Loucy (cell line): ENCODE data around the gene PTPRN2.
"Not testable (repeated sequence)": the region's sequence is repeated elsewhere in the genome, so short reads cannot be mapped to it uniquely, and the experiment has no call there.

Experiments used
- H2AFZ ChIP-seq: fragments of 200-600 bp; sonication (generic); 2 replicates; pipeline ENCODE4 v1.6.0; 2016; ENCODE audit warnings: antibody characterized with exemption, mild to moderate bottlenecking, low read length, moderate library complexity
- H3F3A ChIP-seq: fragments of 200-600 bp; 2 replicates; pipeline ENCODE4 v1.6.0; 2016; ENCODE audit warnings: antibody characterized with exemption, low read depth, mild to moderate bottlenecking
- H3K27me3 ChIP-seq: fragments of 200-600 bp; sonication (generic); 2 replicates; pipeline ENCODE4 v1.6.1; 2014; ENCODE audit warnings: low read length, mild to moderate bottlenecking; ENCODE audit not compliant: insufficient read depth, poor library complexity, severe bottlenecking
- H3K36me3 ChIP-seq: fragments of 200-600 bp; sonication (generic); 2 replicates; pipeline ENCODE4 v1.6.1; 2016; ENCODE audit warnings: low read length; ENCODE audit not compliant: insufficient read depth
- H3K4me1 ChIP-seq: fragments of 200-600 bp; sonication (generic); 2 replicates; pipeline ENCODE4 v1.5.1; 2014; ENCODE audit warnings: low read length, mild to moderate bottlenecking; ENCODE audit not compliant: insufficient read depth, poor library complexity, severe bottlenecking
- H3K4me2 ChIP-seq: fragments of 200-600 bp; sonication (generic); 2 replicates; pipeline ENCODE4 v1.6.0; 2014; ENCODE audit warnings: antibody characterized with exemption, low read length, low read depth, mild to moderate bottlenecking; ENCODE audit not compliant: poor library complexity, severe bottlenecking
- H3K4me3 ChIP-seq: fragments of 200-600 bp; sonication (generic); 2 replicates; pipeline ENCODE4 v1.5.1; 2014; ENCODE audit warnings: low read length, mild to moderate bottlenecking, mixed read lengths; ENCODE audit not compliant: poor library complexity, severe bottlenecking
- H3K79me2 ChIP-seq: fragments of 200-600 bp; sonication (generic); 2 replicates; pipeline ENCODE4 v1.6.1; 2014; ENCODE audit warnings: low read length; ENCODE audit not compliant: insufficient read depth
- H3K9ac ChIP-seq: fragments of 200-600 bp; sonication (generic); 2 replicates; pipeline ENCODE4 v1.6.0; 2014; ENCODE audit warnings: mild to moderate bottlenecking, low read depth, low read length, moderate library complexity; ENCODE audit not compliant: poor library complexity, severe bottlenecking
- H3K9me2 ChIP-seq: fragments of 200-600 bp; sonication (generic); replicated peaks from 2 replicates; pipeline ENCODE4 v1.6.1; 2016; ENCODE audit warnings: low read depth, low read length, mixed read lengths
- H3K9me3 ChIP-seq: fragments of 200-600 bp; sonication (generic); 2 replicates; pipeline ENCODE4 v1.6.1; 2014; ENCODE audit warnings: mild to moderate bottlenecking, antibody characterized with exemption, low read length, low read depth; ENCODE audit not compliant: insufficient read depth
- H4K20me1 ChIP-seq: fragments of 200-600 bp; sonication (generic); 2 replicates; pipeline ENCODE4 v1.6.0; 2014; ENCODE audit warnings: antibody characterized with exemption, low read length, mild to moderate bottlenecking; ENCODE audit not compliant: insufficient read depth, poor library complexity, severe bottlenecking
- EZH2phosphoT487 ChIP-seq: fragments of 200-600 bp; IDR thresholded peaks from 2 replicates; pipeline ENCODE4 v1.6.1; 2018; ENCODE audit warnings: antibody characterized with exemption, mild to moderate bottlenecking, moderate library complexity, borderline replicate concordance
- TF ChIP-seq, protein P1 (sequence below): fragments of 200-600 bp; sonication (generic); conservative IDR thresholded peaks from 2 replicates; pipeline ENCODE4 v1.5.1; 2014; ENCODE audit warnings: mild to moderate bottlenecking, antibody characterized with exemption, low read length

PTPRN2 gene

DNA sequence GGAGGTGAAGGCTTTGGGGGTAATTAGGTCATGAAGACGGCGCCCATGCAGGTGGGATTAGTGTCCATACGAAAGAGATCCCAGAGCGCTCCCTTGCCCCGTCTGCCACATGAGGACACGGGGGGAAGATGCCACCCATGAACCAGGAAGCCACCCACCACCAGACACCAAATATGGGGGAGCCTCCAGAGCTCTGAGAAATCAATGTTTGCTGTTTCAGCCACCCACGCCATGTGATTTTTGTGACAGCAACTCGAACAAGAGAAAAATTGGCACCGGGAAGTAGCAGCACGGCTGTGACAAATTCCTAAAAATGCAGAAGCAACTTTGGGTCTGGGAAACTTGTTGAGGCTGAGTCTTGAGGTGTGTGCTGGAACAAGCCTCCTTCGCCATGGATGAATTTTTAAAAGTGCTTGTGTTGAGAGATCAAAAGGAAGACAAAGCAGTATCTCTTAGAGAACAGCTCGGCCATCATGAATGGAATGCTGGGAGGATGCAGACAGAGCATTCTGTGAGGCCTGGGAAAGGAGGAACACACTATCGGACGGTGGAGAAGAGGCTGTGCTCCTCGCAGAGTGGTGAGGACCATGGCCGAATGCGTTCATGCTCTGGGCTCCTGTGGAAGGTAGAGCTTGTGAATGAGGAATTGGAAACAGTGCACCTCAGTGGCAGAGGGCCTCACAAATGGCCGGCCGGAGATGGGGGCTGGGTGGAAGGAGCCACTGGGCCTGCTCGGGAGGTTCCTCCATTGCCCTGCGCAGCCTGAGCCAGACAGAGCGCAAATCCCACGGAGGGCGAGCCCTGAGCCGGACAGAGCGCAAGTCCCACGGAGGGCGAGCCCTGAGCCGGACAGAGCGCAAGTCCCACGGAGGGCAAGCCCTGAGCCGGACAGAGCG is 277.5 kb downstream of the PTPRN2 start:
- Histone ChIP-seq H3K4me2 (no peak overlapping the region), H3K4me3 (no peak overlapping the region), H3K9me3 (peaks cover 26% of the 10 kb centered on the region; the same call in 1 of the 2 replicates), H3F3A (no peaks in the 10 kb centered on the region), H4K20me1 (no peaks in the 10 kb centered on the region), H3K9me2 (no peaks in the 10 kb centered on the region), H3K9ac (no peak overlapping the region), H2AFZ (no peak overlapping the region), H3K79me2 (no peaks in the 10 kb centered on the region), H3K36me3 (no peaks in the 10 kb centered on the region), H3K4me1 (no peaks in the 10 kb centered on the region), H3K27me3 (no peaks in the 10 kb centered on the region)
- TF ChIP-seq, protein P1, sequence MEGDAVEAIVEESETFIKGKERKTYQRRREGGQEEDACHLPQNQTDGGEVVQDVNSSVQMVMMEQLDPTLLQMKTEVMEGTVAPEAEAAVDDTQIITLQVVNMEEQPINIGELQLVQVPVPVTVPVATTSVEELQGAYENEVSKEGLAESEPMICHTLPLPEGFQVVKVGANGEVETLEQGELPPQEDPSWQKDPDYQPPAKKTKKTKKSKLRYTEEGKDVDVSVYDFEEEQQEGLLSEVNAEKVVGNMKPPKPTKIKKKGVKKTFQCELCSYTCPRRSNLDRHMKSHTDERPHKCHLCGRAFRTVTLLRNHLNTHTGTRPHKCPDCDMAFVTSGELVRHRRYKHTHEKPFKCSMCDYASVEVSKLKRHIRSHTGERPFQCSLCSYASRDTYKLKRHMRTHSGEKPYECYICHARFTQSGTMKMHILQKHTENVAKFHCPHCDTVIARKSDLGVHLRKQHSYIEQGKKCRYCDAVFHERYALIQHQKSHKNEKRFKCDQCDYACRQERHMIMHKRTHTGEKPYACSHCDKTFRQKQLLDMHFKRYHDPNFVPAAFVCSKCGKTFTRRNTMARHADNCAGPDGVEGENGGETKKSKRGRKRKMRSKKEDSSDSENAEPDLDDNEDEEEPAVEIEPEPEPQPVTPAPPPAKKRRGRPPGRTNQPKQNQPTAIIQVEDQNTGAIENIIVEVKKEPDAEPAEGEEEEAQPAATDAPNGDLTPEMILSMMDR, result no peak
- TF ChIP-seq EZH2phosphoT487, result no peak

DNA sequence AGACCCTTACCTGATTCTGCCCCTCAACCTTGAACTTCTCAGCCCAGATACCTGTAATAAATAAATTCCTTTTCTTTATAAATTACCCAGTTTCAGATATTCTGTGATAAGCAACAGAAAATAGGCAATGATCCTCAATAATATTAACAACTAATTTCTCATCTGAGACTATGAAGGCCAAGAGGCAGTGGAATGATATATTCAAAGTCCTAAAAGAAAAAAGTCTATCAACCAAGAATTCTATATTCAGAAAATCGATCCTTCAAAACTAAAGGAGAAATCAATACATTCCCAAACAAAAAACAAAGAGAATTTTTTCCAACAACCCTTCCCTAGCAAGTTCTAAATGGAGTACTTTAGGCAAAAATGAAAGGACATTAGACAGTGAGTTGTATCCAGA is 279.6 kb downstream of the PTPRN2 start:
- no peak overlapping the region for H3K4me3 ChIP-seq
- H3K4me2 ChIP-seq, result no peak overlapping the region
- no peaks in the 10 kb centered on the region for H3F3A ChIP-seq
- no peak overlapping the region for H3K9ac ChIP-seq
- no peaks in the 10 kb centered on the region for H3K36me3 ChIP-seq
- H3K79me2 ChIP-seq, result no peaks in the 10 kb centered on the region
- peaks cover 21% of the 10 kb centered on the region; the same call in 1 of the 2 replicates for H3K9me3 ChIP-seq
- no peaks in the 10 kb centered on the region for H4K20me1 ChIP-seq
- no peaks in the 10 kb centered on the region for H3K27me3 ChIP-seq
- H3K9me2 ChIP-seq, result no peaks in the 10 kb centered on the region
- H2AFZ ChIP-seq, result no peak overlapping the region
- H3K4me1 ChIP-seq, result no peaks in the 10 kb centered on the region
- TF ChIP-seq, protein P1, result no peak
- no peak for TF ChIP-seq EZH2phosphoT487

DNA sequence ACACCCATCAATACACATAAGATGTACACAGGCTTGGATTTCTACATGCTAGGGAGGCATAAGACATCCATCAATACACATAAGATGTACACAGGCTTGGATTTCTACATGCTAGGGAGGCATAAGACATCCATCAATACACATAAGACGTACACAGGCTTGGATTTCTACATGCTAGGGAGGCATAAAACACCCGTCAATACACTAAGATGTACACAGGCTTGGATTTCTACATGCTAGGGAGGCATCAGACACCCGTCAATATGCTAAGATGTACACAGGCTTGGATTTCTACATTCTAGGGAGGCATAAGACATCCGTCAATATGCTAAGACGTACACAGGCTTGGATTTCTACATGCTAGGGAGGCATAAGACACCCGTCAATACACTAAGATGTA is 283.6 kb downstream of the PTPRN2 start:
- not testable (repeated sequence) for H3F3A ChIP-seq
- H3K9me3 ChIP-seq, result peaks cover 10% of the 10 kb centered on the region; the same call in 1 of the 2 replicates

More for the DNA sequence above, 283.6 kb downstream of the PTPRN2 start:
- not testable (repeated sequence) for H3K27me3 ChIP-seq, H3K9ac ChIP-seq, H3K79me2 ChIP-seq, H3K4me1 ChIP-seq, H3K4me3 ChIP-seq, H3K9me2 ChIP-seq, H2AFZ ChIP-seq, H3K4me2 ChIP-seq, H4K20me1 ChIP-seq, H3K36me3 ChIP-seq
